HepG2 (cell line): ENCODE data around the gene ELAVL2. TPM values are rescaled to one million over a fixed set of nuclear protein-coding genes. Genes with fewer than 3 reads are reported as not detected.

Source experiments
- ATAC-seq: fragments of 200-7000 bp; cut with Tn5 transposase; 3 replicates; pipeline ENCODE4 v1.9.1; 2020; ENCODE audit warnings: mild to moderate bottlenecking, moderate library complexity
- BruUV-seq: library from RNA; stranded (reverse); fragments of 400-500 nt; replicated peaks from 2 replicates; lab custom pipeline; 2021; lab: Mats Ljungman, UMichigan
- CTCF ChIA-PET: fragments of 300-600 bp; formaldehyde crosslinking; extraction: SDS; loops from one replicate; lab custom pipeline; 2021; ENCODE audit warnings: low total read pairs, inconsistent platforms, low intra/inter-chr PET ratio; lab: Yijun Ruan, JAX
- POLR2A ChIA-PET: fragments of 350-600 bp; sonication (Branson Sonifier 250); formaldehyde crosslinking; loops from one replicate; lab custom pipeline; 2020; ENCODE audit warnings: antibody characterized with exemption, inconsistent platforms; lab: Yijun Ruan, JAX
- DNase-seq: peaks from one replicate; pipeline ENCODE4 v3.0.0-alpha.2; 2015; ENCODE audit warnings: low spot score
- FAIRE-seq: peaks from 3 replicates; lab custom pipeline; 2011; peaks lifted over from hg19 to GRCh38; lab: Jason Lieb, UNC
- H2AFZ ChIP-seq: one replicate; pipeline ENCODE4 v1.6.1; 2011; ENCODE audit warnings: low read length, inconsistent platforms
- H3K27ac ChIP-seq: fragments of 300-600 bp; 3 replicates; pipeline ENCODE4 v1.8.0; 2011; ENCODE audit warnings: mixed run types, mild to moderate bottlenecking, mixed read lengths, low read length, inconsistent platforms; ENCODE audit not compliant: insufficient read depth; ENCODE audit errors: extremely low read length
- H3K27me3 ChIP-seq, 2 experiments: fragments of 200-600 bp in 1 of 2; 2 replicates in 1 of 2; 3 replicates in 1 of 2; pipeline versions ENCODE4 v1.6.0 to v1.8.0; 2011; ENCODE audit warnings: low read length in 2 of 2, mild to moderate bottlenecking in 2 of 2, moderate library complexity in 2 of 2, inconsistent platforms in 1 of 2; ENCODE audit not compliant: insufficient read depth in 2 of 2, control insufficient read depth in 1 of 2
- H3K36me3 ChIP-seq, 2 experiments: fragments of 200-600 bp in 1 of 2; replicated peaks in 1 of 2; 2 replicates in 1 of 2; 3 replicates in 1 of 2; pipeline versions ENCODE4 v1.5.1 to v1.8.0; 2011; ENCODE audit warnings: low read length in 2 of 2, inconsistent platforms in 1 of 2; ENCODE audit not compliant: insufficient read depth in 2 of 2, control insufficient read depth in 1 of 2
- H3K4me1 ChIP-seq: 2 replicates; pipeline ENCODE4 v1.5.1; 2012; ENCODE audit warnings: low read length, inconsistent platforms; ENCODE audit not compliant: insufficient read depth
- H3K4me2 ChIP-seq: 2 replicates; pipeline ENCODE4 v1.6.0; 2011; ENCODE audit warnings: low read depth, low read length, inconsistent platforms
- H3K4me3 ChIP-seq, 3 experiments: fragments of 200-600 bp in 1 of 3; sonication (generic), shearing (Covaris generic) in 1 of 3; replicated peaks in 1 of 3; 2 replicates each; pipeline ENCODE4 v1.5.1; 2011 to 2016; ENCODE audit warnings: low read length in 3 of 3, inconsistent platforms in 2 of 3, low read depth in 2 of 3, mild to moderate bottlenecking in 2 of 3, control low read depth in 1 of 3, mixed read lengths in 1 of 3; ENCODE audit not compliant: insufficient read depth in 1 of 3
- H3K79me2 ChIP-seq: one replicate; pipeline ENCODE4 v1.6.1; 2011; ENCODE audit warnings: low read length, inconsistent platforms; ENCODE audit not compliant: insufficient read depth
- H3K9ac ChIP-seq: 2 replicates; pipeline ENCODE4 v1.6.0; 2011; ENCODE audit warnings: mild to moderate bottlenecking, low read depth, low read length, inconsistent platforms; ENCODE audit not compliant: insufficient read depth
- H3K9me3 ChIP-seq: 2 replicates; pipeline ENCODE4 v1.5.1; 2012; ENCODE audit warnings: mild to moderate bottlenecking, low read length
- H4K20me1 ChIP-seq: 2 replicates; pipeline ENCODE4 v1.6.0; 2011; ENCODE audit warnings: inconsistent platforms, mild to moderate bottlenecking, low read length, moderate library complexity; ENCODE audit not compliant: insufficient read depth
- PHF5A ChIP-seq: IDR thresholded peaks from one replicate; pipeline ENCODE4 v1.6.1; 2018; ENCODE audit warnings: low read depth, missing genetic modification reagents; ENCODE audit not compliant: unreplicated experiment
- REST ChIP-seq, 2 experiments: IDR thresholded peaks; 2 replicates each; pipeline ENCODE4 v1.6.1; 2011 to 2012; ENCODE audit warnings: low read length in 2 of 2, borderline replicate concordance in 1 of 2, low read depth in 1 of 2, mild to moderate bottlenecking in 1 of 2, moderate library complexity in 1 of 2
- REXO4 ChIP-seq: sonication (generic); formaldehyde crosslinking; IDR thresholded peaks from 2 replicates; pipeline ENCODE4 v1.8.0; 2022; ENCODE audit warnings: missing genetic modification reagents, mild to moderate bottlenecking, borderline replicate concordance
- SIX1 ChIP-seq: sonication (generic); formaldehyde crosslinking; IDR thresholded peaks from 2 replicates; pipeline ENCODE4 v1.4.0; 2020; ENCODE audit warnings: missing genetic modification reagents, borderline replicate concordance
- ZNF253 ChIP-seq: sonication (generic); formaldehyde crosslinking; IDR thresholded peaks from 2 replicates; pipeline ENCODE4 v1.8.0; 2022; ENCODE audit warnings: mild to moderate bottlenecking, missing genetic modification reagents, borderline replicate concordance
- ZNF383 ChIP-seq: sonication (generic); formaldehyde crosslinking; IDR thresholded peaks from 2 replicates; pipeline ENCODE4 v1.4.0; 2020; ENCODE audit warnings: missing genetic modification reagents, mild to moderate bottlenecking, borderline replicate concordance
- ZNF740 ChIP-seq: sonication (generic); formaldehyde crosslinking; IDR thresholded peaks from 2 replicates; pipeline ENCODE4 v1.4.0; 2020; ENCODE audit warnings: missing genetic modification reagents
- ZSCAN25 ChIP-seq: sonication (generic); formaldehyde crosslinking; IDR thresholded peaks from 2 replicates; pipeline ENCODE4 v1.8.0; 2022; ENCODE audit warnings: mild to moderate bottlenecking, missing genetic modification reagents
- WGBS: methylation state at CpG from one replicate; pipeline ENCODE4 v1.1.6; 2017; ENCODE audit warnings: low lambda C conversion rate; 5-methylcytosine and 5-hydroxymethylcytosine counted together
- in situ Hi-C: cut with HindIII; loops from 2 replicates; pipeline ENCODE4 v1.10.0; 2017; ENCODE audit warnings: low pct_unique_long_range_greater_than_20kb; ENCODE audit not compliant: extremely low pct_ligation_motif_present
- intact Hi-C: fragments of 100-400 bp; cut with micrococcal nuclease; formaldehyde crosslinking; loops from one replicate; pipeline ENCODE4 v1.10.0; 2022; ENCODE audit not compliant: unreplicated experiment
- polyA plus RNA-seq, 8 experiments: library from polyadenylated mRNA; depleted of rRNA in 3 of 8; stranded (reverse) in 7 of 8; unstranded in 1 of 8; fragments of >200 nt; fragmentation: Illumina TruSeq in 4 of 8; extraction: Trizol in 4 of 8; gene quantifications; 2 replicates each; pipeline versions ENCODE4 v1.2.1 to v1.2.3, GENCODE V29; 2011 to 2016; ENCODE audit warnings: low read depth in 4 of 8, missing spikeins in 1 of 8, mixed read lengths in 1 of 8; ENCODE audit not compliant: insufficient read depth in 1 of 8
- total RNA-seq, 5 experiments: library from RNA; depleted of rRNA; stranded (reverse); fragments of >200 nt; fragmentation: Illumina TruSeq; extraction: Trizol; gene quantifications; 2 replicates each; pipeline ENCODE4 v1.2.3, GENCODE V29; 2016; ENCODE audit warnings: low read depth in 1 of 5
- TF ChIP-seq, protein P1 (sequence below): fragments of 450-650 bp; IDR thresholded peaks from 2 replicates; pipeline ENCODE4 v1.6.1; 2016

The ELAVL2 gene
- total and polyA plus RNA-seq, 2 of the 13 experiments (the other 11 are each of a cell fraction or from before 2014, with no cell fraction given): not detected

- TF ChIP-seq REST (IDR thresholded peaks at IDR 0.05; ENCODE audit: borderline replicate concordance in 1 of 2, low read depth in 1 of 2, low read length in 2 of 2) (no peak), PHF5A (CRISPR knock-in tag) (no peak), SIX1 (CRISPR knock-in tag) (no peak), ZNF740 (no peak), ZNF383 (CRISPR knock-in tag) (no peak)
Measured at GRCh38 chr9:23752859-23753258, 73.2 kb downstream of the ELAVL2 start (continued).

GRCh38 chr9:23751633-23752032, 74.4 kb downstream of the ELAVL2 start:
- Histone ChIP-seq H4K20me1 (no peaks in the 10 kb centered on the region), H3K4me1 (no peaks in the 10 kb centered on the region), H3K9me3 (no peaks in the 10 kb centered on the region), H3K79me2 (no peaks in the 10 kb centered on the region), H2AFZ (no peak overlapping the region), H3K4me3 (no peak overlapping the region), H3K27ac (no peak overlapping the region), H3K27me3 (no peaks in the 10 kb centered on the region), H3K4me2 (no peak overlapping the region), H3K36me3 (no peaks in the 10 kb centered on the region), H3K9ac (no peak overlapping the region)
- FAIRE-seq (no peak), ATAC-seq (no peak), DNase-seq (no peak)
- ChIA-PET CTCF (no interaction called here), POLR2A (no interaction called here)
- intact Hi-C loops: no loop called here
- TF ChIP-seq, protein P1, sequence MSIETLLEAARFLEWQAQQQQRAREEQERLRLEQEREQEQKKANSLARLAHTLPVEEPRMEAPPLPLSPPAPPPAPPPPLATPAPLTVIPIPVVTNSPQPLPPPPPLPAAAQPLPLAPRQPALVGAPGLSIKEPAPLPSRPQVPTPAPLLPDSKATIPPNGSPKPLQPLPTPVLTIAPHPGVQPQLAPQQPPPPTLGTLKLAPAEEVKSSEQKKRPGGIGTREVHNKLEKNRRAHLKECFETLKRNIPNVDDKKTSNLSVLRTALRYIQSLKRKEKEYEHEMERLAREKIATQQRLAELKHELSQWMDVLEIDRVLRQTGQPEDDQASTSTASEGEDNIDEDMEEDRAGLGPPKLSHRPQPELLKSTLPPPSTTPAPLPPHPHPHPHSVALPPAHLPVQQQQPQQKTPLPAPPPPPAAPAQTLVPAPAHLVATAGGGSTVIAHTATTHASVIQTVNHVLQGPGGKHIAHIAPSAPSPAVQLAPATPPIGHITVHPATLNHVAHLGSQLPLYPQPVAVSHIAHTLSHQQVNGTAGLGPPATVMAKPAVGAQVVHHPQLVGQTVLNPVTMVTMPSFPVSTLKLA: no peak
- TF ChIP-seq ZNF253 (no peak), REXO4 (CRISPR knock-in tag) (no peak), ZSCAN25 (CRISPR knock-in tag) (no peak)
- in situ Hi-C loops: no loop called here
- BruUV-seq: no TSS peak
- 5% methylated on average over 4 of the region's 4 CpGs for WGBS
